ENCODE results near the gene RNGTT.

GRCh38 chr6:88899569-88900316 is 63.7 kb downstream of the RNGTT start:
- TF ChIP-seq YY1 (IDR thresholded peaks at IDR 0.05; ENCODE audit: low read depth) = no peak
- TF ChIP-seq TAF1 (IDR thresholded peaks at IDR 0.05; ENCODE audit: low read depth) = no peak
- TF ChIP-seq, protein P1, sequence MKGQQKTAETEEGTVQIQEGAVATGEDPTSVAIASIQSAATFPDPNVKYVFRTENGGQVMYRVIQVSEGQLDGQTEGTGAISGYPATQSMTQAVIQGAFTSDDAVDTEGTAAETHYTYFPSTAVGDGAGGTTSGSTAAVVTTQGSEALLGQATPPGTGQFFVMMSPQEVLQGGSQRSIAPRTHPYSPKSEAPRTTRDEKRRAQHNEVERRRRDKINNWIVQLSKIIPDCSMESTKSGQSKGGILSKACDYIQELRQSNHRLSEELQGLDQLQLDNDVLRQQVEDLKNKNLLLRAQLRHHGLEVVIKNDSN (IDR thresholded peaks at IDR 0.05) = no peak
- TF ChIP-seq, protein P2, sequence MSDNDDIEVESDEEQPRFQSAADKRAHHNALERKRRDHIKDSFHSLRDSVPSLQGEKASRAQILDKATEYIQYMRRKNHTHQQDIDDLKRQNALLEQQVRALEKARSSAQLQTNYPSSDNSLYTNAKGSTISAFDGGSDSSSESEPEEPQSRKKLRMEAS (IDR thresholded peaks at IDR 0.05) = no peak
- TF ChIP-seq EGR1 (IDR thresholded peaks at IDR 0.05) = no peak
- TF ChIP-seq RAD21 (IDR thresholded peaks at IDR 0.05; ENCODE audit: low read depth) = no peak

All from Ishikawa (cell line).